Astrocyte (in vitro differentiated cells and primary cell): ENCODE measurements around the gene PRDM12. TPM values are rescaled to one million over a fixed set of nuclear protein-coding genes. Genes with fewer than 3 reads are reported as not detected.

Experiments used
- DNase-seq: peaks from one replicate; pipeline ENCODE4 v3.0.0-alpha.2; 2010; ENCODE audit warnings: low read depth
- FAIRE-seq: peaks from 2 replicates; lab custom pipeline; 2011; peaks lifted over from hg19 to GRCh38; lab: Jason Lieb, UNC
- H2AFZ ChIP-seq: 2 replicates; pipeline ENCODE4 v1.6.0; 2012; ENCODE audit warnings: low read depth, low read length, inconsistent platforms
- H3K27ac ChIP-seq: 2 replicates; pipeline ENCODE4 v1.5.1; 2011; ENCODE audit warnings: low read depth, low read length, inconsistent platforms
- H3K27me3 ChIP-seq: 2 replicates; pipeline ENCODE4 v1.6.0; 2011; ENCODE audit warnings: low read length, inconsistent platforms; ENCODE audit not compliant: insufficient read depth
- H3K36me3 ChIP-seq: 2 replicates; pipeline ENCODE4 v1.5.1; 2011; ENCODE audit warnings: low read length, inconsistent platforms; ENCODE audit not compliant: insufficient read depth
- H3K4me1 ChIP-seq: 2 replicates; pipeline ENCODE4 v1.5.1; 2011; ENCODE audit warnings: low read length, inconsistent platforms; ENCODE audit not compliant: insufficient read depth
- H3K4me2 ChIP-seq: 2 replicates; pipeline ENCODE4 v1.6.0; 2012; ENCODE audit warnings: low read length, inconsistent platforms
- H3K4me3 ChIP-seq: 2 replicates; pipeline ENCODE4 v1.5.1; 2011; ENCODE audit warnings: low read depth, mild to moderate bottlenecking, low read length, inconsistent platforms; ENCODE audit not compliant: insufficient read depth
- H3K79me2 ChIP-seq: 2 replicates; pipeline ENCODE4 v1.6.0; 2012; ENCODE audit warnings: mild to moderate bottlenecking, low read length, inconsistent platforms; ENCODE audit not compliant: insufficient read depth
- H3K9ac ChIP-seq: 2 replicates; pipeline ENCODE4 v1.6.0; 2012; ENCODE audit warnings: mild to moderate bottlenecking, low read length, inconsistent platforms
- H3K9me3 ChIP-seq: 2 replicates; pipeline ENCODE4 v1.5.1; 2012; ENCODE audit warnings: low read depth, mild to moderate bottlenecking, low read length, inconsistent platforms; ENCODE audit not compliant: insufficient read depth
- H4K20me1 ChIP-seq: 2 replicates; pipeline ENCODE4 v1.6.0; 2012; ENCODE audit warnings: low read length, inconsistent platforms; ENCODE audit not compliant: insufficient read depth
- H3K27ac Mint-ChIP-seq: one replicate; pipeline ENCODE4 v1.8.0; 2021; ENCODE audit warnings: mild to moderate bottlenecking, mixed read lengths; ENCODE audit not compliant: unreplicated experiment
- H3K27me3 Mint-ChIP-seq: one replicate; pipeline ENCODE4 v1.8.0; 2021; ENCODE audit warnings: low read depth, mixed read lengths; ENCODE audit not compliant: unreplicated experiment
- H3K36me3 Mint-ChIP-seq: one replicate; pipeline ENCODE4 v1.8.0; 2021; ENCODE audit warnings: low read depth, mixed read lengths; ENCODE audit not compliant: unreplicated experiment
- H3K4me1 Mint-ChIP-seq: one replicate; pipeline ENCODE4 v1.8.0; 2021; ENCODE audit warnings: low read depth, mixed read lengths; ENCODE audit not compliant: unreplicated experiment
- H3K4me3 Mint-ChIP-seq: one replicate; pipeline ENCODE4 v1.8.0; 2021; ENCODE audit warnings: mild to moderate bottlenecking, moderate library complexity, mixed read lengths; ENCODE audit not compliant: unreplicated experiment
- H3K9me3 Mint-ChIP-seq: one replicate; pipeline ENCODE4 v1.8.0; 2021; ENCODE audit warnings: mild to moderate bottlenecking, mixed read lengths; ENCODE audit not compliant: unreplicated experiment
- EZH2 ChIP-seq: IDR thresholded peaks from 2 replicates; pipeline ENCODE4 v1.6.1; 2012; ENCODE audit warnings: mild to moderate bottlenecking, low read length, inconsistent platforms; ENCODE audit not compliant: insufficient read depth
- total RNA-seq: library from RNA; stranded (reverse); gene quantifications from 2 replicates; pipeline ENCODE4 v1.2.1, GENCODE V29; 2021
- TF ChIP-seq, protein P1 (sequence below): IDR thresholded peaks from 2 replicates; pipeline ENCODE4 v1.5.1; 2011; ENCODE audit warnings: low read depth, mild to moderate bottlenecking, inconsistent platforms, low read length, moderate library complexity; ENCODE audit not compliant: insufficient read depth

Gene PRDM12
- total RNA-seq, 1 donor from 2014 or later, result 0.23 TPM

DNA sequence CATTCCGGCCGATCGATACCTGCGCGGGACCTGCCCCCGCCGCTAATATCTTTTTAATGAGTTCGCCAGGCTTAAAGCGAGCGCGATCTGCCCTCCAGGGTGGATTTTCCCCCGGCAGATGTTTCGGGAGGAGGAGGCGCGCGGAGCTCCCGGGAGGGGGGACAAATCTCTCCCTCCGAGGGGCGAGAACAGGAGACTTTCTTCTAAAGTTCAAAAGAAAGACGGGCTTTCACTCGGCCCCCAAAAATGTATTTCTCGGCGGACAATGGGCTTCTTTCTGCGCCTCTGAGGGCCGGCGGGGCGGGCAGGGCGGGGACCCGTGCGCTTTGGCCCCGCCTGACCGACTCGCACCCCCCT is 4.1 kb upstream of the PRDM12 start:
- no peak overlapping the region for H3K9ac ChIP-seq
- H3K79me2 ChIP-seq, result no peaks in the 10 kb centered on the region
- peaks cover 5% of the 10 kb centered on the region for H3K9me3 ChIP-seq
- H3K4me1 ChIP-seq, result no peaks in the 10 kb centered on the region
- H3K27me3 Mint-ChIP-seq, result peaks cover 61% of the 10 kb centered on the region
- peaks cover 13% of the 10 kb centered on the region for H4K20me1 ChIP-seq
- no peak overlapping the region for H3K4me3 ChIP-seq
- TF ChIP-seq EZH2, result no peak
- TF ChIP-seq, protein P1, sequence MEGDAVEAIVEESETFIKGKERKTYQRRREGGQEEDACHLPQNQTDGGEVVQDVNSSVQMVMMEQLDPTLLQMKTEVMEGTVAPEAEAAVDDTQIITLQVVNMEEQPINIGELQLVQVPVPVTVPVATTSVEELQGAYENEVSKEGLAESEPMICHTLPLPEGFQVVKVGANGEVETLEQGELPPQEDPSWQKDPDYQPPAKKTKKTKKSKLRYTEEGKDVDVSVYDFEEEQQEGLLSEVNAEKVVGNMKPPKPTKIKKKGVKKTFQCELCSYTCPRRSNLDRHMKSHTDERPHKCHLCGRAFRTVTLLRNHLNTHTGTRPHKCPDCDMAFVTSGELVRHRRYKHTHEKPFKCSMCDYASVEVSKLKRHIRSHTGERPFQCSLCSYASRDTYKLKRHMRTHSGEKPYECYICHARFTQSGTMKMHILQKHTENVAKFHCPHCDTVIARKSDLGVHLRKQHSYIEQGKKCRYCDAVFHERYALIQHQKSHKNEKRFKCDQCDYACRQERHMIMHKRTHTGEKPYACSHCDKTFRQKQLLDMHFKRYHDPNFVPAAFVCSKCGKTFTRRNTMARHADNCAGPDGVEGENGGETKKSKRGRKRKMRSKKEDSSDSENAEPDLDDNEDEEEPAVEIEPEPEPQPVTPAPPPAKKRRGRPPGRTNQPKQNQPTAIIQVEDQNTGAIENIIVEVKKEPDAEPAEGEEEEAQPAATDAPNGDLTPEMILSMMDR, result no peak
- H3K27ac ChIP-seq, result no peak overlapping the region
- DNase-seq (no peak), FAIRE-seq (no peak)
- peaks cover 9% of the 10 kb centered on the region for H3K9me3 Mint-ChIP-seq
- peak overlapping the region; percentile 50 for H3K4me2 ChIP-seq
- no peak overlapping the region for H3K27ac Mint-ChIP-seq
- H2AFZ ChIP-seq, result no peak overlapping the region
- peaks cover 67% of the 10 kb centered on the region for H3K27me3 ChIP-seq
- H3K4me1 Mint-ChIP-seq, result no peaks in the 10 kb centered on the region
- no peaks in the 10 kb centered on the region for H3K36me3 Mint-ChIP-seq
- no peak overlapping the region for H3K4me3 Mint-ChIP-seq
- no peaks in the 10 kb centered on the region for H3K36me3 ChIP-seq

DNA sequence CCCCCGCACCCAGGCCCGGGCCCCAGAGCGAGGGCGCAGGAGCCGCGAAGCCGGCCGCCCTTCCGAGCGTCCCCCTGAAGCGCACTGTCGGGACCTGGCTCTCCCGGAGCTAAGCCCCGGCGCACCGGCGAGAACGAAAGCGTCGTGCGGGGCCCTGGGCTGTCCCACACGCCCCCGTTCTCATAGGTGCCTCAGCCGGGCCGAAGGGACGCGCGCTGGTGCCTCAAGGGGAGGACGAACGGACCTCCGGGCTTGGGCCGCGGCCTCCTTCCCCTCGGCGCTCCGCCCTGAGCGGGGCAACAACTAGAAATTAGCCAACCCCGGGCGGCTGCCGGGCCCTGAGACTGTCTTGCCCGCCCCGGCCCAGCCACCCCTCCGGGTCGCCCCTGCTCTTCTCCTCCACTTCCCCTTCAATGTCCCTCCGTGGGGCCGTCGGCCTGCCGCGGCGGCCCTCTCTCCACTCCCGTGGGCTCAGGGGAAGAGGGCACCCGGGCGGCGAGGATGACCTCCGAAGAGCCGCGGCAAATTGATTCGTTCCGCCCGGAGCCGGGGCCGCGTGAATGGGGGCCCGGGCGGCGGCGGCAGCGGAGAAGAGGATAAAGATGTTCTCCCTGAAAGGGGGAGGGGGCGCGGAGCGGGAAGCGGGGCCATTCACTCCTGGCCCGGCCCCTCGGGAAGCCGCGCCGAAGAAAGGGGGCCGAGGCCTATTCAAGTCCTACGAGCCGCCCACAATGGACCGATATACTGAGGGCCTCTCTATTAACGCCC is 3.5 kb upstream of the PRDM12 start:
- Mint-ChIP-seq H3K4me1 (no peaks in the 10 kb centered on the region), H3K4me3 (no peak overlapping the region), H3K27me3 (peaks cover 60% of the 10 kb centered on the region), H3K9me3 (peaks cover 11% of the 10 kb centered on the region), H3K27ac (no peak overlapping the region), H3K36me3 (no peaks in the 10 kb centered on the region)
- H3K4me2 ChIP-seq, result peak overlapping the region; percentile 50
- peaks cover 16% of the 10 kb centered on the region for H4K20me1 ChIP-seq
- H3K9me3 ChIP-seq, result peaks cover 5% of the 10 kb centered on the region
- H3K4me1 ChIP-seq, result no peaks in the 10 kb centered on the region
- FAIRE-seq (no peak), DNase-seq (no peak)
- H3K36me3 ChIP-seq, result no peaks in the 10 kb centered on the region
- H3K79me2 ChIP-seq, result no peaks in the 10 kb centered on the region
- H3K9ac ChIP-seq, result no peak overlapping the region
- H3K4me3 ChIP-seq, result no peak overlapping the region
- H3K27me3 ChIP-seq, result peaks cover 68% of the 10 kb centered on the region
- peak overlapping the region; percentile 26 for H2AFZ ChIP-seq
- TF ChIP-seq, protein P1, result no peak
- TF ChIP-seq EZH2, result peak; percentile 96
- no peak overlapping the region for H3K27ac ChIP-seq

DNA sequence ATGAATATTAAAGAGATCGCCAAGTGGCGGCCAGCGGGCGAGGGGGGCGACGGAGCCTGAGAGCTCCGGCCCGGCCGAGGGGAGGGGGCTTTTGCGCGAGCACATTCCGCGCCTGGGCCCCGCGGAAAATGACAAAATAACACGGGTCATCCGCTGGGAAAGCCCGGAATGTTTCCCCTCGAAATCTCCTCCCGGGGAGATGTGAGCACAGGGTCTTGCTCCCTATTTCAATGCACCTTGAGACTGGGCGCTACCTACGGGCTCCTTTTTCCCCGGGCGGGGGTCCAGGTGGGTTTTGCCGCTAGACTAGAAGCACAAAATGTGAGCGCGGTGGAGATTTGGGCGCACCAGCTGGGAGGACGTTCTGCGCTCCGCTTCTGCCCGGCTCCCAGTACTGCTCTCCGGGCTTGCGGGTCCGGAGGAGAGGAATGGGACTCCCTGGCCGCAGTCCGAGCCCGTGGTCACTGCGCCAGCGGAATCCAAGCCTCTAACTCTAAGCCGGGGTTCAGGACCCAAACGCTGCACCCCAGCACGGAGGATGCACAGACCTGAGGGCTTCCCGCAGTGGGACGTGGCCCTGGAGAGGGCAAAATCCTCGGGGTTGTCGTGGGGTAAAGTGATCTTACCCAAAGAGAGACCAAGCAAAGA is 2.8 kb upstream of the PRDM12 start:
- Histone ChIP-seq H4K20me1 (peaks cover 22% of the 10 kb centered on the region), H2AFZ (no peak overlapping the region), H3K27me3 (peaks cover 72% of the 10 kb centered on the region), H3K9me3 (peaks cover 5% of the 10 kb centered on the region), H3K79me2 (no peaks in the 10 kb centered on the region), H3K4me2 (no peak overlapping the region), H3K36me3 (no peaks in the 10 kb centered on the region), H3K9ac (no peak overlapping the region), H3K4me3 (no peak overlapping the region), H3K27ac (no peak overlapping the region), H3K4me1 (no peaks in the 10 kb centered on the region)
- TF ChIP-seq, protein P1, result no peak
- TF ChIP-seq EZH2, result peak; percentile 45
- Mint-ChIP-seq H3K27ac (no peak overlapping the region), H3K9me3 (peaks cover 11% of the 10 kb centered on the region), H3K4me3 (no peak overlapping the region), H3K4me1 (no peaks in the 10 kb centered on the region), H3K36me3 (no peaks in the 10 kb centered on the region), H3K27me3 (peaks cover 57% of the 10 kb centered on the region)
- DNase-seq, result no peak
- no peak for FAIRE-seq
